Choroid plexus epithelial cell (primary cell): ENCODE measurements around the gene GPATCH4.
A peak's percentile ranks its signal among the peaks of the same experiment; 100 is the strongest.
"Not testable (repeated sequence)": the region's sequence is repeated elsewhere in the genome, so short reads cannot be mapped to it uniquely, and the experiment has no call there.

ENCODE experiments used
- DNase-seq: peaks from one replicate; pipeline ENCODE4 v3.0.0-alpha.2; 2010; ENCODE audit warnings: low read depth
- H3K4me3 ChIP-seq: 2 replicates; pipeline ENCODE4 v1.5.1; 2011; ENCODE audit warnings: low read depth, mild to moderate bottlenecking, control low read depth, low read length, moderate library complexity
- TF ChIP-seq, protein P1 (sequence below): conservative IDR thresholded peaks from 2 replicates; pipeline ENCODE4 v1.5.1; 2011; ENCODE audit warnings: low read depth, mild to moderate bottlenecking, control low read depth, inconsistent platforms, low read length, moderate library complexity

GPATCH4 gene

DNA sequence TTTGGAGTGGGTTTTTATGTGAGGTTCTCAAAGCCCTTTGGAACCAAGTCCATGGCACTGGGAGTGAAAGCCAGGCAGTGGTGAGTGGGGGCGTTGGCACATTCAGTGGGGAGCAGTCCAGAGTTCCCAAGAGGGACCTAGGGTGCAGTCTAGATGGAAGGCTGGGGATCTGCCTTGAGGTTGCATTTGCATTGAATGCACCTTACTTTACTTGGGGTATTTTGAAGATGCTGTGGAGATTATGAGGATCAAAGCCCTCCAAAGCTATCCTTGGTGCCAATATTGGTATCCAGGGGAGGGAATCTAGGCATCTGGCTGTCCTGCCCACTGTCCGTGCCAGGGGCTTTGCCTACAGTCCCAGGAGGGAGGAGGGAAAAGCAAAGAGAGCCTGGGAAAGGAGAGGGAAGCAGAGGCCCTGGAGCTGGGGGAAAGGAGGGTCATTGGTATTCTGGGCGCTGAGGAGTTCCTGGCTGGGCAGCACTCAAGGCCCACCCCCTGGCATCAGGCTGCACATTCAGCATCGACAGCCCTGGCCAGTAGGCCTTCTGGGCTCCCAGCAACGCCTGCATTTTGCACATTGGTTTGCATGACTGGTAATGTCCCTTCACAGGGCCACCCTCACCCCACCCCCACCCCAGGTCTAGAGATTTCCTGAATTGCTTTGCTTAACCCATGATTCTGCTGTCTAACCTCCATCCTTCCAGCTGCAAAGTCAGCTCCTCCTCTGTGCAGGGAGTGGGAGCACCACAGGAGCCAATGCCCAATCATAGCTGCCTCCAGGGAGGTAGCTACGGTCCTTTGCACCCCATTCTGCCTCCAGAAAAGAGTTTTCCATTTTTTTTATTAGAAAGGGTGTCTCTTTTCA, 39.8 kb upstream of the GPATCH4 start:
- H3K4me3 ChIP-seq = no peak overlapping the region
- DNase-seq = no peak

DNA sequence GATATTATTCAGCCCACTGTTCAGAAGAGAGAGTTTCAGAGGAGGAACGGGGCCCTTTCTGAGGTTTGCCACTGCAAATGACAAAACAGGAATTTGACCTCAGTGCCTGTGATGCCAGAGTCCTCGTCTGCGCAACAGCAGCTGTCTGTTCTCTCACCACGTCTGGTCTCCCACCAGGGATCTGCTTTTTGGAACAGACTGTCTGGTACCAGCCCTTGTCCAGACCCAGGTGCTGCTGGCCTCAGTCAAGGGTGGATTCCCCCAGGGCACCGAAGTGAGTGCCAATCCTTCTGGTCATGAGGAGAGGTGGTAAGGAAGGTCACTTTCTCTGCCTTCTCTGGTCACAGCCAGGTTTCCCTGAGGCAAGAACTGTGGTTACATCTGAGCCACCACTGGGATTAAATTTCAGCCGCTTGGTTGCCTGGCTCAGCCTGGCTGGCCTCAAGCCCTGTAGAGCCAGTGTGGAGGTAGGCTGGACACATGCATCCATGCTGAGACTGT, 38.4 kb upstream of the GPATCH4 start:
- no peak for DNase-seq
- no peak overlapping the region for H3K4me3 ChIP-seq
- TF ChIP-seq, protein P1, sequence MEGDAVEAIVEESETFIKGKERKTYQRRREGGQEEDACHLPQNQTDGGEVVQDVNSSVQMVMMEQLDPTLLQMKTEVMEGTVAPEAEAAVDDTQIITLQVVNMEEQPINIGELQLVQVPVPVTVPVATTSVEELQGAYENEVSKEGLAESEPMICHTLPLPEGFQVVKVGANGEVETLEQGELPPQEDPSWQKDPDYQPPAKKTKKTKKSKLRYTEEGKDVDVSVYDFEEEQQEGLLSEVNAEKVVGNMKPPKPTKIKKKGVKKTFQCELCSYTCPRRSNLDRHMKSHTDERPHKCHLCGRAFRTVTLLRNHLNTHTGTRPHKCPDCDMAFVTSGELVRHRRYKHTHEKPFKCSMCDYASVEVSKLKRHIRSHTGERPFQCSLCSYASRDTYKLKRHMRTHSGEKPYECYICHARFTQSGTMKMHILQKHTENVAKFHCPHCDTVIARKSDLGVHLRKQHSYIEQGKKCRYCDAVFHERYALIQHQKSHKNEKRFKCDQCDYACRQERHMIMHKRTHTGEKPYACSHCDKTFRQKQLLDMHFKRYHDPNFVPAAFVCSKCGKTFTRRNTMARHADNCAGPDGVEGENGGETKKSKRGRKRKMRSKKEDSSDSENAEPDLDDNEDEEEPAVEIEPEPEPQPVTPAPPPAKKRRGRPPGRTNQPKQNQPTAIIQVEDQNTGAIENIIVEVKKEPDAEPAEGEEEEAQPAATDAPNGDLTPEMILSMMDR = no peak

More for the DNA sequence above, 39.8 kb upstream of the GPATCH4 start:
- TF ChIP-seq, protein P1 = no peak

DNA sequence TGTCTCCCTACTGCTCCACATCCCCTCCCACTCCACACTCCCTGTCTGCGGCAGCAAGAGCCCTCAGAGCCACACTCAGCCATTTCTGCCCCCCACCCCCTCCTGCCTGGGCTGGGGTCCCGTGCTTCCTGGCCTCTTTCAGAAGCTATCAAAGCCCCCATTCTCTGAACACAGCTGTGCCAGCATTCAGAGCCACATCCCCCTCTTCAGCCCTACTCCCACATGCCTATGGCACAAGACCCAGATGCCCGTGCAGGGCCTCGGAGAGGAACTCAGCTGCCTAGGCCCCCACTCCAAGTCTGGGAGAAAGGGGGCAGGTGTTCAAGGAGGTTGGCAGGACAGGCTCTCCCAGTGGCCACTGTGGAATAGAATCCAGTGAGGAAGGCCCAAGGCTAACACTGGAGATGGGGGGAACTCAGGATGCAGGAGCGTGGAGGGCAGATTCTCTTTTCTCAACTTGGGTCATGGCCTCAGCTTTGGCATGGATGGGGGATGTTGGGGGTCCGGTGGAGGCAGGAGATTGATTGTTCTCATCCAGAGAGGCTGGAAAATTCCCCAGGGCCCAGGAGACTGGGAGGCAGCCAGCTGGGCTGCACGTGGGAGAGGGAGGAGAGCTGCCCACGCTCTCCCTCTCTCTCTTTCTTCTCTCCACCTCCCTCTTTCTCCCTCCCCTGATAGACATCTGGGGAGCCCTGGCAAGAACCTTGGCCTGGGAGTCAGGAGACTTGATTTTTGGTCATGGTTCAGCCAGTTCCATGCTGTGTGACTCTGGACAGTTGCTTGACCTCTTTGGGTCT, 37.1 kb upstream of the GPATCH4 start:
- TF ChIP-seq, protein P1 = no peak
- no peak for DNase-seq
- no peak overlapping the region for H3K4me3 ChIP-seq

DNA sequence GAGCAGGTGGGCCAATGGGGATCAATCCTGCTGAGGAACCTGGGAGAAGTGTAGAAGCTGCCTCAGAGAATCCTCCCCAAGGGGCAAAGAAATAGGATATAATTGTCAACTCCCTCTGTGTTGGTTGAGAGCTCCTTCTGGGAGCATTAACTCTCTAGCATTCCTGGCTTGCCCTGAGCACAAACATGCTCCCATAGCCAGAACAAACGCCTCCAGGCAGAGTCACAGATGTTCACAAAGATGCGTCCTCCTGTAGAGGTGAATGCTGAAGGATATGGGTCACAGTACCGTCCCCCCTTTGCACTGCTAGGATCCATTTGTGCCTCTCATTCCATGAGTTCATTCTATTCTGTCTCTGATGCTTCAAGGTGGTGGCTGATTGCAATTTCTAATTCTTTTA, 31.1 kb upstream of the GPATCH4 start:
- TF ChIP-seq, protein P1 = no peak
- no peak overlapping the region for H3K4me3 ChIP-seq
- no peak for DNase-seq

DNA sequence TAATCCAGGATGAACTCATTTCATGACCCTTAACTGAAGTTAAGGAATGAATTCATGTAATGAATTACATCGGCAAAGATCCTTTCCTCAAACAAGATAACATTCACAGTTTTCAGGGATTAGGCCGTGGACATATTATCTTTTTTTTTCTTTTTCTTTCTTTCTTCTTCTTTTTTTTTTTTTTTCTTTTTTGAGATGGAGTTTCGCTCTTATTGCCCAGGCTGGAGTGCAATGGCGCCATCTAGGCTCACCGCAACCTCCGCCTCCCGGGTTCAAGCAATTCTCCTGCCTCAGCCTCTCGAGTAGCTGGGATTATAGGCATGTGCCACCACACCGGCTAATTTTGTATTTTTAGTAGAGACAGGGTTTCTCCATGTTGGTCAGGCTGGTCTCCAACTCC, 29.9 kb upstream of the GPATCH4 start:
- DNase-seq = not testable (repeated sequence)

DNA sequence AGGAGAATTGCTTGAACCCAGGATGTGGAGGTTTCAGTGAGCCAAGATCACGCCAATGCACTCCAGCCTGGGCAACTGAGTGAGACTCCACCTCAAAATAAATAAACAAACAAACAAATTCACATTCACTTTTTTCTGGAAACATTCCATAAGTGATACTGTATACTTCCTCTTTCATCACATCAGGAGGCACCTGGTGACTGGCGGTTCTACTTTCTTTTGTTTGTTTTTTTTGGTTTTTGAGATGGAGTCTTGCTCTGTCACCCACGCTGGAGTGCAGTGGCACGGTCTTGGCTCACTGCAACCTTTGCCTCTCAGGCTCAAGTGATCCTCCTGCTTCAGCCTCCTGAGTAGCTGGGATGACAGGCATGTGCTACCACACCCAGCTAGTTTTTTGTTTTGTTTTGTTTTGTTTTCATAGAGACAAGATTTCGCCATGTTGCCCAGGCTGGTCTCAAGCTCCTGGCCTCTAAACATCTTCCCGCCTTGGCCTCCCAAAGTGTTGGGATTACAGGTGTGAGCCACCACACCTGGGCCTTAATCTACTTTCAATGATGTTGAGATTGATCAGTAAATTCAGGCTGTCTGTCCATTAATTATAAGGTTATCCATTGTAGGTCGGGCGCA, 28.7 kb upstream of the GPATCH4 start:
- no peak for DNase-seq
- TF ChIP-seq, protein P1 = no peak
- H3K4me3 ChIP-seq = no peak overlapping the region

More for the DNA sequence above, 29.9 kb upstream of the GPATCH4 start:
- H3K4me3 ChIP-seq = not testable (repeated sequence)

DNA sequence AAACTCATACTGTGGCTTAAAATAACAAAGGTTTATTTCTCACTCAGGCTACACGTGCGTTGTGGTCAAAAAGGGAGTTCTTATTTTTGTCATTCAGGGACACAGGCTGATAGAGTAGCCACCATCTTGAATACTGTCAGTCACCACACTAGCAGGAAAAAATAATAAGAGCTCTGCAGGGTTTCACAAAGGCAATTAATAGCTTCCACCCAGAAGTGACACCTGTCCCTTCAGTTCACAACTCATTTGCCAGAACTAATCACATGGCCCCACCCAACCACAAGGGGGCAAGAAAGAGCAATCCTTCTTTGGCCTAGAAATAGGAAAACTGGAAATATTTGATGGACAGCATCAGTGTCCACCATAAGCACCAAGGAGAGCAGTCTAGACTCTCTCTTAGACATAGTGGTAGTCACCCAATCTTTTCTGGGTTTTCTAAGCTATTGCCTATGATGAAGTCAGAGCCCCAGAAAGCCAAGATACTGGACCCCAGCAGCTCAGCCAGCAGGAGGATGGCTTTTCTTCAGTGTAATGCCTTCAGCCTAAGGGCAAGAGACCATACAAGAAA, 26.1 kb upstream of the GPATCH4 start:
- peak; percentile 70 for DNase-seq
- H3K4me3 ChIP-seq = no peak overlapping the region
- TF ChIP-seq, protein P1 = peak; percentile 74
